ENCODE data around the gene VAPA.

GRCh38 chr18:9878783-9879242, 35.0 kb upstream of the VAPA start:
- TF ChIP-seq CTCF (IDR thresholded peaks at IDR 0.05) (no peak), POLR2A (IDR thresholded peaks at IDR 0.05) (no peak)

All from right lobe of liver (tissue), 4 donors.